ENCODE measurements around the gene ZNF524. TPM values are rescaled to one million over a fixed set of nuclear protein-coding genes. Genes with fewer than 3 reads are reported as not detected.

ZNF524 gene
- total and polyA plus RNA-seq, 9 of the 15 experiments (the other 6 are each of a cell fraction or from before 2014, with no cell fraction given) = 0.08 to 15.6 (median 2.9) TPM

- TF ChIP-seq PATZ1 (CRISPR knock-in tag; IDR thresholded peaks at IDR 0.05; ENCODE audit: borderline replicate concordance) (no peak), ZBTB34 (CRISPR knock-in tag; IDR thresholded peaks at IDR 0.05) (0 out of 2 replicates have a peak, but pooled peaks have one; percentile 7), RBFOX2 (IDR thresholded peaks at IDR 0.05; ENCODE audit: low read depth, low read length) (peak; percentile 78), PTTG1 (tag; IDR thresholded peaks at IDR 0.05; ENCODE audit: low read depth) (no peak), MTA1 (IDR thresholded peaks at IDR 0.05; ENCODE audit: borderline replicate concordance) (no peak), ZNF740 (CRISPR knock-in tag; IDR thresholded peaks at IDR 0.05) (peak; percentile 91), ZNF740 (tag; IDR thresholded peaks at IDR 0.05) (no peak), NFIX (CRISPR knock-in tag; IDR thresholded peaks at IDR 0.05; ENCODE audit: low read depth) (no peak), ZNF197 (CRISPR knock-in tag; IDR thresholded peaks at IDR 0.05; ENCODE audit: low read depth) (no peak), MCM7 (IDR thresholded peaks at IDR 0.05) (no peak), ELK1 (CRISPR knock-in tag; IDR thresholded peaks at IDR 0.05) (peak; percentile 70; the same call in 1 of the 2 replicates), EP400 (IDR thresholded peaks at IDR 0.05) (peak; percentile 90; the same call in 1 of the 2 replicates), THAP7 (CRISPR knock-in tag; IDR thresholded peaks at IDR 0.05) (no peak), ESRRB (CRISPR knock-in tag; IDR thresholded peaks at IDR 0.05; ENCODE audit: borderline replicate concordance) (no peak), GABPB1 (CRISPR knock-in tag; IDR thresholded peaks at IDR 0.05) (peak; percentile 86), BMI1 (IDR thresholded peaks at IDR 0.05; ENCODE audit: low read length) (no peak), ZBTB17 (CRISPR knock-in tag; IDR thresholded peaks at IDR 0.05) (peak; percentile 78), CSDE1 (IDR thresholded peaks at IDR 0.05) (no peak)
Measured at GRCh38 chr19:55640043-55640576, 40.0 kb downstream of the ZNF524 start (continued).
